Measurements from ENCODE around the gene JAKMIP3.

DNA sequence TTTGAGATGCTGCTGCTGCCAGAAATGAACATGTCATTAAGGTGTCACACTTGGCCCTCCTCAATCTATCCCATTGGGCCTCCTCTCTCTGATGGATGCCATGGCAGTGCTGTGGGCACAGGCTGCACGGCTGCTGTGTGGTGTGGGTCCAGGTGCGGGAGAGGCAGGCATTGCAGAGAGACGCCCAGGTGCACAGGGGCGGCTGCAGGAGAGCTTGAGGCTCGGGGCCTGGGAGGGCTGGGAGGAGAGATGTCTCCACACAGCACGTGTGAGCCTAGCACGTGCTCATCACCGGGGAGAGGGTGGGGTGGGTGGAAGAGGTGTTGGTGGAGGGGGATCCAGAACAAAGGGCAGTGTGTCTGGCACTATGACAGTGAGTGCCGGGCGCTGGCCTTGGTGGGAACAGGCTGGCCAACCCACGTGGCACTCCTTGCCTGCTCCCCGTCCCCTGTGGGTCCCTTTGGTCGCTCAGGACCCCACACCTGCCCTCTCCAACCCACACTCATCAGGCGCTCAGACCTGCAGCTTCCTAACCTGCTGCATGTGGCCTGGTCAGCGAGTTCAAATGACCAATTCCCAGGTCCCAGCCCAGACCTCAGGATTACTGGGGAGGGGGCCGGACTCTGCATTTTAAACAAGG is 44.1 kb upstream of the JAKMIP3 start:
- TF ChIP-seq YY1 (IDR thresholded peaks at IDR 0.05; ENCODE audit: borderline replicate concordance in 1 of 3, control insufficient read depth in 1 of 3, extremely low read depth in 1 of 3, insufficient read depth in 3 of 3, insufficient read length in 1 of 3, insufficient replicate concordance in 2 of 3, low read depth in 1 of 3, low read length in 2 of 3) (no peak), POLR2A (conservative IDR thresholded peaks at IDR 0.05) (no peak), HNRNPK (IDR thresholded peaks at IDR 0.05; ENCODE audit: low read depth, low read length, poor library complexity, severe bottlenecking) (no peak), EZH2 (IDR thresholded peaks at IDR 0.05; ENCODE audit: borderline replicate concordance, low read depth, low read length) (no peak), JUNB (CRISPR knock-in tag; conservative IDR thresholded peaks at IDR 0.05) (no peak), SMC3 (conservative IDR thresholded peaks at IDR 0.05; ENCODE audit: insufficient read depth, low read depth, low read length) (no peak)
- TF ChIP-seq, protein P1, sequence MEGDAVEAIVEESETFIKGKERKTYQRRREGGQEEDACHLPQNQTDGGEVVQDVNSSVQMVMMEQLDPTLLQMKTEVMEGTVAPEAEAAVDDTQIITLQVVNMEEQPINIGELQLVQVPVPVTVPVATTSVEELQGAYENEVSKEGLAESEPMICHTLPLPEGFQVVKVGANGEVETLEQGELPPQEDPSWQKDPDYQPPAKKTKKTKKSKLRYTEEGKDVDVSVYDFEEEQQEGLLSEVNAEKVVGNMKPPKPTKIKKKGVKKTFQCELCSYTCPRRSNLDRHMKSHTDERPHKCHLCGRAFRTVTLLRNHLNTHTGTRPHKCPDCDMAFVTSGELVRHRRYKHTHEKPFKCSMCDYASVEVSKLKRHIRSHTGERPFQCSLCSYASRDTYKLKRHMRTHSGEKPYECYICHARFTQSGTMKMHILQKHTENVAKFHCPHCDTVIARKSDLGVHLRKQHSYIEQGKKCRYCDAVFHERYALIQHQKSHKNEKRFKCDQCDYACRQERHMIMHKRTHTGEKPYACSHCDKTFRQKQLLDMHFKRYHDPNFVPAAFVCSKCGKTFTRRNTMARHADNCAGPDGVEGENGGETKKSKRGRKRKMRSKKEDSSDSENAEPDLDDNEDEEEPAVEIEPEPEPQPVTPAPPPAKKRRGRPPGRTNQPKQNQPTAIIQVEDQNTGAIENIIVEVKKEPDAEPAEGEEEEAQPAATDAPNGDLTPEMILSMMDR (IDR thresholded peaks at IDR 0.05 in 2 of 3, conservative IDR thresholded peaks at IDR 0.05 in 1 of 3; ENCODE audit: insufficient read depth in 2 of 3, low read depth in 1 of 3, low read length in 3 of 3), result no peak
- TF ChIP-seq, protein P2, sequence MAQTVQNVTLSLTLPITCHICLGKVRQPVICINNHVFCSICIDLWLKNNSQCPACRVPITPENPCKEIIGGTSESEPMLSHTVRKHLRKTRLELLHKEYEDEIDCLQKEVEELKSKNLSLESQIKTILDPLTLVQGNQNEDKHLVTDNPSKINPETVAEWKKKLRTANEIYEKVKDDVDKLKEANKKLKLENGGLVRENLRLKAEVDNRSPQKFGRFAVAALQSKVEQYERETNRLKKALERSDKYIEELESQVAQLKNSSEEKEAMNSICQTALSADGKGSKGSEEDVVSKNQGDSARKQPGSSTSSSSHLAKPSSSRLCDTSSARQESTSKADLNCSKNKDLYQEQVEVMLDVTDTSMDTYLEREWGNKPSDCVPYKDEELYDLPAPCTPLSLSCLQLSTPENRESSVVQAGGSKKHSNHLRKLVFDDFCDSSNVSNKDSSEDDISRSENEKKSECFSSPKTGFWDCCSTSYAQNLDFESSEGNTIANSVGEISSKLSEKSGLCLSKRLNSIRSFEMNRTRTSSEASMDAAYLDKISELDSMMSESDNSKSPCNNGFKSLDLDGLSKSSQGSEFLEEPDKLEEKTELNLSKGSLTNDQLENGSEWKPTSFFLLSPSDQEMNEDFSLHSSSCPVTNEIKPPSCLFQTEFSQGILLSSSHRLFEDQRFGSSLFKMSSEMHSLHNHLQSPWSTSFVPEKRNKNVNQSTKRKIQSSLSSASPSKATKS (CRISPR knock-in tag; IDR thresholded peaks at IDR 0.05), result no peak

Data from K562 (cell line).